K562 (cell line): ENCODE data around the gene DCAF6. TPM values are rescaled to one million over a fixed set of nuclear protein-coding genes. Genes with fewer than 3 reads are reported as not detected.

Source experiments
- BRD4 ChIP-seq: fragments of 200-600 bp; sonication (generic); IDR thresholded peaks from 2 replicates; pipeline ENCODE4 v1.6.1; 2017; ENCODE audit warnings: inconsistent platforms
- CBFA2T3 ChIP-seq: fragments of 450-650 bp; IDR thresholded peaks from 2 replicates; pipeline ENCODE4 v1.6.1; 2017
- DPF2 ChIP-seq: fragments of 450-650 bp; IDR thresholded peaks from 2 replicates; pipeline ENCODE4 v1.6.1; 2016
- EWSR1 ChIP-seq: fragments of 450-650 bp; IDR thresholded peaks from 2 replicates; pipeline ENCODE4 v1.6.1; 2018; ENCODE audit warnings: borderline replicate concordance, mild to moderate bottlenecking, low read depth, moderate library complexity; ENCODE audit not compliant: partially characterized antibody
- HBP1 ChIP-seq: fragments of 450-650 bp; formaldehyde crosslinking; IDR thresholded peaks from 2 replicates; pipeline ENCODE4 v1.4.0; 2022; ENCODE audit warnings: missing genetic modification characterization
- HNRNPLL ChIP-seq: fragments of 200-400 bp; formaldehyde crosslinking; IDR thresholded peaks from 2 replicates; pipeline ENCODE4 v1.6.1; 2017; ENCODE audit warnings: low read length, low read depth, mild to moderate bottlenecking; ENCODE audit not compliant: poor library complexity, severe bottlenecking
- LEF1 ChIP-seq: fragments of 450-650 bp; IDR thresholded peaks from 2 replicates; pipeline ENCODE4 v1.6.1; 2016; ENCODE audit warnings: mild to moderate bottlenecking
- NFATC3 ChIP-seq: fragments of 450-650 bp; IDR thresholded peaks from 2 replicates; pipeline ENCODE4 v1.6.1; 2017; ENCODE audit warnings: mild to moderate bottlenecking
- PHF21A ChIP-seq: fragments of 450-650 bp; IDR thresholded peaks from 2 replicates; pipeline ENCODE4 v1.6.1; 2017; ENCODE audit warnings: low read depth, borderline replicate concordance
- RBM15 ChIP-seq: fragments of 200-400 bp; formaldehyde crosslinking; IDR thresholded peaks from 2 replicates; pipeline ENCODE4 v1.6.1; 2018; ENCODE audit warnings: mild to moderate bottlenecking, low read length, moderate library complexity; ENCODE audit not compliant: insufficient read depth
- RBM22 ChIP-seq: fragments of 200-400 bp; formaldehyde crosslinking; IDR thresholded peaks from 2 replicates; pipeline ENCODE4 v1.6.1; 2018; ENCODE audit warnings: low read length, low read depth; ENCODE audit not compliant: poor library complexity, severe bottlenecking
- RFX7 ChIP-seq: fragments of 250-450 bp; sonication (Bioruptor Pico); IDR thresholded peaks from 2 replicates; pipeline ENCODE4 v1.5.1; 2021; ENCODE audit warnings: mild to moderate bottlenecking
- TAF1 ChIP-seq: IDR thresholded peaks from 2 replicates; pipeline ENCODE4 v1.6.1; 2011; ENCODE audit warnings: mild to moderate bottlenecking, low read length, moderate library complexity; ENCODE audit not compliant: insufficient read depth, control insufficient read depth, severe bottlenecking; ENCODE audit errors: extremely low read depth
- TCF7 ChIP-seq: sonication (generic); IDR thresholded peaks from 2 replicates; pipeline ENCODE4 v1.6.1; 2016; ENCODE audit warnings: antibody characterized with exemption, borderline replicate concordance
- TRIM25 ChIP-seq: fragments of 450-650 bp; IDR thresholded peaks from 2 replicates; pipeline ENCODE4 v1.7.0; 2016; ENCODE audit warnings: borderline replicate concordance
- ZNF121 ChIP-seq: sonication (generic); formaldehyde crosslinking; conservative IDR thresholded peaks from 2 replicates; pipeline ENCODE4 v1.8.0; 2022; ENCODE audit warnings: missing genetic modification reagents
- ZNF134 ChIP-seq: fragments of 250-450 bp; sonication (Bioruptor Pico); conservative IDR thresholded peaks from 2 replicates; pipeline ENCODE4 v1.4.0; 2020
- ZNF23 ChIP-seq: fragments of 250-450 bp; sonication (Bioruptor Pico); IDR thresholded peaks from 2 replicates; pipeline ENCODE4 v1.4.0; 2020; ENCODE audit warnings: mild to moderate bottlenecking
- ZNF696 ChIP-seq: fragments of 250-450 bp; sonication (Bioruptor Pico); conservative IDR thresholded peaks from 2 replicates; pipeline ENCODE4 v1.4.0; 2020; ENCODE audit warnings: mild to moderate bottlenecking, moderate library complexity
- polyA plus RNA-seq, 8 experiments: library from polyadenylated mRNA; depleted of rRNA in 4 of 8; stranded (reverse) in 5 of 8; unstranded in 3 of 8; fragments of >200 nt; fragmentation: Nextera tagmentation in 2 of 8; fragmentation: Illumina TruSeq in 1 of 8; extraction: Ambion mirVana in 2 of 8; extraction: Trizol in 1 of 8; gene quantifications; 2 replicates each; pipeline versions ENCODE4 v1.2.1 to v1.2.3, GENCODE V29; 2011 to 2014; ENCODE audit warnings: inconsistent platforms in 1 of 8, missing spikeins in 1 of 8
- total RNA-seq, 7 experiments: library from RNA; depleted of rRNA in 6 of 7; stranded (reverse); fragments of >200 nt in 6 of 7; fragmentation: Illumina TruSeq in 2 of 7; extraction: Trizol in 2 of 7; gene quantifications; 2 replicates each; pipeline versions ENCODE4 v1.2.1 to v1.2.3, GENCODE V29; 2011 to 2021; ENCODE audit warnings: low replicate concordance in 1 of 7
- TF ChIP-seq, protein P1 (sequence below): fragments of 450-650 bp; formaldehyde crosslinking; IDR thresholded peaks from 2 replicates; pipeline ENCODE4 v1.4.0; 2020; ENCODE audit warnings: mild to moderate bottlenecking, moderate library complexity
- TF ChIP-seq, protein P2 (sequence below): sonication (generic); formaldehyde crosslinking; IDR thresholded peaks from 2 replicates; pipeline ENCODE4 v1.8.0; 2022; ENCODE audit warnings: mild to moderate bottlenecking, missing genetic modification reagents
- TF ChIP-seq, protein P3 (sequence below): IDR thresholded peaks from 3 replicates; pipeline ENCODE4 v1.6.1; 2011; ENCODE audit warnings: borderline replicate concordance, mild to moderate bottlenecking; ENCODE audit not compliant: insufficient read length, insufficient read depth

DCAF6 gene
- total and polyA plus RNA-seq, 9 of the 15 experiments (the other 6 are each of a cell fraction or from before 2014, with no cell fraction given) = 19.1 to 102 (median 46.3) TPM

GRCh38 chr1:167984886-167985489, 48.5 kb downstream of the DCAF6 start (continued):
- TF ChIP-seq, protein P1, sequence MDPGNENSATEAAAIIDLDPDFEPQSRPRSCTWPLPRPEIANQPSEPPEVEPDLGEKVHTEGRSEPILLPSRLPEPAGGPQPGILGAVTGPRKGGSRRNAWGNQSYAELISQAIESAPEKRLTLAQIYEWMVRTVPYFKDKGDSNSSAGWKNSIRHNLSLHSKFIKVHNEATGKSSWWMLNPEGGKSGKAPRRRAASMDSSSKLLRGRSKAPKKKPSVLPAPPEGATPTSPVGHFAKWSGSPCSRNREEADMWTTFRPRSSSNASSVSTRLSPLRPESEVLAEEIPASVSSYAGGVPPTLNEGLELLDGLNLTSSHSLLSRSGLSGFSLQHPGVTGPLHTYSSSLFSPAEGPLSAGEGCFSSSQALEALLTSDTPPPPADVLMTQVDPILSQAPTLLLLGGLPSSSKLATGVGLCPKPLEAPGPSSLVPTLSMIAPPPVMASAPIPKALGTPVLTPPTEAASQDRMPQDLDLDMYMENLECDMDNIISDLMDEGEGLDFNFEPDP (CRISPR knock-in tag) = no peak
- TF ChIP-seq TRIM25 (no peak), ZNF134 (CRISPR knock-in tag) (no peak), DPF2 (peak; percentile 99), RBM15 (no peak), TCF7 (peak; percentile 76; the same call in 1 of the 2 replicates), NFATC3 (peak; percentile 78; the same call in 1 of the 2 replicates), ZNF696 (no peak), RBM22 (no peak), HNRNPLL (no peak), EWSR1 (no peak), CBFA2T3 (peak; percentile 94), BRD4 (no peak), LEF1 (peak; percentile 92), HBP1 (CRISPR knock-in tag) (peak; percentile 94; the same call in 1 of the 2 replicates), PHF21A (no peak), ZNF121 (CRISPR knock-in tag) (no peak), ZNF23 (CRISPR knock-in tag) (no peak), RFX7 (no peak), TAF1 (peak; percentile 16)
- TF ChIP-seq, protein P2, sequence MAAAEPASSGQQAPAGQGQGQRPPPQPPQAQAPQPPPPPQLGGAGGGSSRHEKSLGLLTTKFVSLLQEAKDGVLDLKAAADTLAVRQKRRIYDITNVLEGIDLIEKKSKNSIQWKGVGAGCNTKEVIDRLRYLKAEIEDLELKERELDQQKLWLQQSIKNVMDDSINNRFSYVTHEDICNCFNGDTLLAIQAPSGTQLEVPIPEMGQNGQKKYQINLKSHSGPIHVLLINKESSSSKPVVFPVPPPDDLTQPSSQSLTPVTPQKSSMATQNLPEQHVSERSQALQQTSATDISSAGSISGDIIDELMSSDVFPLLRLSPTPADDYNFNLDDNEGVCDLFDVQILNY (CRISPR knock-in tag) = peak; percentile 95
- TF ChIP-seq, protein P3, sequence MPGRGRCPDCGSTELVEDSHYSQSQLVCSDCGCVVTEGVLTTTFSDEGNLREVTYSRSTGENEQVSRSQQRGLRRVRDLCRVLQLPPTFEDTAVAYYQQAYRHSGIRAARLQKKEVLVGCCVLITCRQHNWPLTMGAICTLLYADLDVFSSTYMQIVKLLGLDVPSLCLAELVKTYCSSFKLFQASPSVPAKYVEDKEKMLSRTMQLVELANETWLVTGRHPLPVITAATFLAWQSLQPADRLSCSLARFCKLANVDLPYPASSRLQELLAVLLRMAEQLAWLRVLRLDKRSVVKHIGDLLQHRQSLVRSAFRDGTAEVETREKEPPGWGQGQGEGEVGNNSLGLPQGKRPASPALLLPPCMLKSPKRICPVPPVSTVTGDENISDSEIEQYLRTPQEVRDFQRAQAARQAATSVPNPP = no peak
